Measurements from ENCODE around the gene PIK3R1.

The PIK3R1 gene

GRCh38 chr5:68296895-68297294, 81.3 kb downstream of the PIK3R1 start:
- no peak for DNase-seq (ENCODE audit: low read depth)

- DNase-seq (ENCODE audit: low read depth): no peak
These were observed 82.1 kb downstream of the PIK3R1 start for GRCh38 chr5:68297656-68298055.

DNA sequence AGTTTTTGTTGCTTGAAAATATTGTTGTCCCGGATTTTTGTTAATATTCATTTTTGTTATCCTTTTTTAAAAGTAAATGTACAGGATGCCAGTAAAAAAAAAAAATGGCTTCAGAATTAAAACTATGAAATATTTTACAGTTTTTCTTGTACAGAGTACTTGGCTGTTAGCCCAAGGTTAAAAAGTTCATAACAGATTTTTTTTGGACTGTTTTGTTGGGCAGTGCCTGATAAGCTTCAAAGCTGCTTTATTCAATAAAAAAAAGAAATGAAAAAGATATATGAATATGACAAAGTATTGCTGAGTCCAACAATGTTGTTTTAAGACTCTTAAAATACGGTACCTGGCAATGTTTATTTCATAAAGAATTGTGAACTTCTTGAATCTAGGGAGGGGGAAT, 82.9 kb downstream of the PIK3R1 start:
- DNase-seq (ENCODE audit: low read depth): no peak

- no peak for DNase-seq (ENCODE audit: low read depth)
These were observed 83.5 kb downstream of the PIK3R1 start for GRCh38 chr5:68299105-68299504.

DNA sequence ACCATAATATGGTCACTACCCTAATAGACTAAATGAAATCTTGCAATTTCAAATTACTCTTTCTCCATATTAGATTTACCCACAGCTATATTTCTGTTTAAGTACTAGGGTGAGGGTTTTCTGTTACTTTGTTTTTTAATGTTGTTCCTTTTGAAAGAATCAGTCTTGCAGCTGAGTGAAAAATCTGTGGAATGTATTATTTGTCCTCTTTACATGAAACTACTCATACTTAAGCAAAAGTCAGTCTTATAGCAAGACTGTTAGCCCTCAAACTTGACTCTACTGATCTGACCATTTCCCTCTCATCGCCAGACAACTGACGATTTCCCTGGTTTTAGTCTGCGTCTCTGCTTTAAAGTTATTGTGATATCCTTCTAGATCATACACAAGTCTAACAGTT, 84.0 kb downstream of the PIK3R1 start:
- no peak for DNase-seq (ENCODE audit: low read depth)

GRCh38 chr5:68303038-68303738, 87.6 kb downstream of the PIK3R1 start:
- no peak for DNase-seq (ENCODE audit: low read depth)

DNA sequence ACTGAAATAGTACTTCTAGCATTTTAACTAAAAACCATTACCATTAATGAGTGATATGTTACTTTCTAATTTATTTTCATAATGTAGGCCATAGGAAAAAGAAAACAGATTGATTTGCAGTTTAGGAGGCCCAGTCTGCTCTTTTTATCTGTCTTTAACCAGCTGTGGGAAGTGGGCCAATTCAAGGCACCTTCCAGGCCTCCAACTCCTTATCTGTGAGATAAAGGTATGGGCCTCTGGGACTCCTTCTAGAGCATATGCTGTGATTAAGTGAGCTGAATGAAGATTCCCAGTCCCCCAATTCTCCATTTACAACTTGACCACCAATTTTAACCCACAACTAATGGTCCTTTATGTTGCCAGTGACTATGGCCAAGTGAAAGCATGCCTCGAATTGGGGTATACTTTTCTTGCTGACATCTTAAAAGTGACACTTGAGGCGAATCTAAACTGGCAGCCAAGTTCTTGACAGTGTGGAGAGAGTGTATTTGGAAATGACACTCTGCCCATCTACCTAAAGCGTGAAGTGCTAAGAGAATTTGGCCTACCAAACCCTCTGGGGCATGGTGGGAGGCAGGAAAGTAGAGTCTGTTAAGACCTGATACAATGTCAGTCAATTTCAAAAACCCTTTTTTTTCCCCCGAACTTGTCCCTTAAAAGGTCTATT, 88.3 kb downstream of the PIK3R1 start:
- no peak for DNase-seq (ENCODE audit: low read depth)

DNA sequence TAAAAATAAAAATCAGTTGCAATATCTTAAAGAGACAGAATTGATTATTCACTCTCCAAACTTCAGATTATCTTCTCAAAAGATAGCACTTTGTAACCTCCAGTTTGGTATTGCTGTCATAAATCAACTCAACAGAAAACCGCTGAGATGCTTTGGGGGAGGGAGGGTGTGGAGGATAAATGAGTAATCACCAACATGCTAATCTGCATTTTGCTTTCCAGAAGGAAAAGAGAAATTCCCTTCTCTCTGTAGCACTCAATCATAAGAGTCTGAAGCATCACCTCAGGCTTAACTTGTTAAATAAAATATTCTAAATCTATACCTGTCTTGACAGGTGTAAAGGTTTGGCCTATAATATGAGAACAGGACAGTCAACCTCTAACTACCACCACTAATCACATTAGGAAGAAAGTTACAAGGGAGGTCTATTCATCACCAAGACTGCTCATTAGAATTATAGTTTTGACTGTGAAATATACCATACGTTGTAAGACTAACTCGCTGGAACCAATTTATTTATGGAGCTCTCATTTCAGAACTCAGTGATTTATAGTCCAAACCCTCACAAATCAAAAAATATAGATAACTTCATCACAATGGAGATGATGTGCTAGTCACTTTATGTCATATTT, 89.0 kb downstream of the PIK3R1 start:
- DNase-seq (ENCODE audit: low read depth): no peak

DNA sequence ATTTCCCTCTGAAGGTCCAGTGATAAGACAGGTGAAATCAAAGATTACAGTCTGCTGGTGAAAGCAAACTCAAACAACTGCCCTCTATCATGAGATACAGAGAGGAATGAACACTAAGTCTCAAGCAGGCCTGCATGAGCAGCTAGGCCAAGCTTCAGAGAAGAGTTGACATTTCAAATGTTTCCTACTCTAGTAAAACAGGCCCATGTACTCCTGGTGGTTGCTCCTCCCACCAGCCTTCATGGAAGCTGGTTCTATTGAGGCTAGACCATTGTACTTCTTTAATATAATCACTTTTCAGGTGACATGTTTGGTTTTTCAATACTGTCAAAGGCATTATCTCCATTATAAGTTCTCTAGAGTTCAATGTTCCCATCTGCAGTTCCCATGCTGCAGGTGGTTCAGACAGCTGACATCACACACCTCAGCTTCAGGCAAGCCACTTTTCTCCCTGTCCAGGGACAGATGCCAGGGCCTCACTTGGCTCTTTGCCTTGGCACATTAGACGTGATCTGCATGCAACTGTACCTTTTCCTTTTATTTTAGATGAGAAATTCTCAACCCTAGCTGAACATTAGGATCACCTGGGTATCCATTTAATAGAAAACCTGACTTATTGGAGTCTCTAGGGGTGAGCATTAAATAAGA, 89.8 kb downstream of the PIK3R1 start:
- no peak for DNase-seq (ENCODE audit: low read depth)

DNA sequence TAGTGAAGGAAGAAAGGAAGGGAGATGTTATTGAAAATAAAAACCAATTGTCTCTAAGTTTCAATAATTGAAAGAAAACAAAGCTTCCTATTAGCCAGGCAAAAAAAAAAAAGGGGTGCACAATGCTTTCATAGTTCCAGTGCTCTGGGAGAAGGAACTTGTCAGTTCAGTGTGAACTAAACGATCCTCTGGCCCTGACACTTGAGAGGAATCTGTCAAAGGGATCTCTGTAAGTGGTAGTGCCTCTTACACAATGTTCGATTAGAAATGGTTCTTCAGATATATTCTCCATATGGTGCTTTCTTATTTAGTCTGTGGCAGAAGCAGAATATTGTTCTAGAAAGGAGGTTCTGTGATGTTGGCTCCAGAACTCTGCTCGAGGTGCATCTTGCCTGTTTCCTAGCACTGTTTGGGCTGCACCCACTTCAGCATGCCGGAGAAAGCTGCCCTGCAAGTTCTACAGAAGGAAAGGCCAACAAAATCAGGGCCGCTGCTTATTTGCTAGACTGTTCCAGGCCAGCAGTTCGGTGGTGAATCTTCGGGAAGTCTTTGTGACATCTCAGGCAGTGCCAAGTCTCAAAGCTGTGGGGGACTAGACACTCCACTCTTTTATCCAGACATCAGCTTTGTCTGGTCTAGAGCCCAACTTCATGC, 90.9 kb downstream of the PIK3R1 start:
- no peak for DNase-seq (ENCODE audit: low read depth)

GRCh38 chr5:68313336-68313735, 97.8 kb downstream of the PIK3R1 start:
- DNase-seq (ENCODE audit: low read depth): no peak

GRCh38 chr5:68314465-68314864, 98.9 kb downstream of the PIK3R1 start:
- DNase-seq (ENCODE audit: low read depth): no peak

- DNase-seq (ENCODE audit: low read depth): no peak
These were observed 100.2 kb downstream of the PIK3R1 start for GRCh38 chr5:68315679-68316271.

DNA sequence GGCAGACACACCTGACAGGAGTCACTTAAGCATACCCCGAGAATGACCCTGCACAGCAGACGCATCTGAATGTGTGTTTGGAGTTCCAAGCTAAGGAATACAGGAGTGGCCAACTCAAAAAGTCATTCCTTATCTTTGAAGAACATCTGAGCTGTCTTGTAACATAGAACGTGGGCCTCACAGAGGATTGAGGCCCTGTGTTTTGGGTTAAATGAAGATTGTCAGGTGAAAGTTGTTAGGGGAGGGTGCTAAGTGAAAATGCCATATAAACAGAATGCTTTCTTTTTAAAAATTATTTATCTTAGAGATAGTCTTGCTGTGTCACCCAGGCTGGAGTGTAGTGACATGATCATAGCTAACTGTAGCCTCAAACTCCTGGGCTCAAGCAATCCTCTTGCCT, 100.9 kb downstream of the PIK3R1 start:
- DNase-seq (ENCODE audit: low read depth): no peak

DNA sequence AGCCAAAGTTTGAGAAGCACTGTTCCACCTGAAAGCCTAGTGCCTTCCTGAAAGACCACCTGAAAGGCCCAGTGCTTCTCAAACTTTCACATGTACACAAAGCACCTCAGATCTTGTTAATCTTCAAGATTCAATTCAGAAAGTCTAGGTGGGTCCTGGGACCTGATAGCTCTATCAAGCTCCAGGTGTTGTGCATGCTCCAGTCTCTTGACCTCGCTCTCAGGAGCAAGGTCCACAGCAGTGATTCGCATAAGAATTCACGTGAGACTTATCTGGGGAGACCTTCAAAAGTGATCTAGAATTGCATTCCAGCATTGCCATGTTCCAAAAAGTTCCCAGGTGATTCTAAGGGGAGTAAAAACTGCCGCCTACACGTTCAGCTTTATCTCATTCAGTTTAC, 102.1 kb downstream of the PIK3R1 start:
- no peak for DNase-seq (ENCODE audit: low read depth)

- DNase-seq (ENCODE audit: low read depth): no peak
These were observed 103.6 kb downstream of the PIK3R1 start for GRCh38 chr5:68318955-68319705.

DNA sequence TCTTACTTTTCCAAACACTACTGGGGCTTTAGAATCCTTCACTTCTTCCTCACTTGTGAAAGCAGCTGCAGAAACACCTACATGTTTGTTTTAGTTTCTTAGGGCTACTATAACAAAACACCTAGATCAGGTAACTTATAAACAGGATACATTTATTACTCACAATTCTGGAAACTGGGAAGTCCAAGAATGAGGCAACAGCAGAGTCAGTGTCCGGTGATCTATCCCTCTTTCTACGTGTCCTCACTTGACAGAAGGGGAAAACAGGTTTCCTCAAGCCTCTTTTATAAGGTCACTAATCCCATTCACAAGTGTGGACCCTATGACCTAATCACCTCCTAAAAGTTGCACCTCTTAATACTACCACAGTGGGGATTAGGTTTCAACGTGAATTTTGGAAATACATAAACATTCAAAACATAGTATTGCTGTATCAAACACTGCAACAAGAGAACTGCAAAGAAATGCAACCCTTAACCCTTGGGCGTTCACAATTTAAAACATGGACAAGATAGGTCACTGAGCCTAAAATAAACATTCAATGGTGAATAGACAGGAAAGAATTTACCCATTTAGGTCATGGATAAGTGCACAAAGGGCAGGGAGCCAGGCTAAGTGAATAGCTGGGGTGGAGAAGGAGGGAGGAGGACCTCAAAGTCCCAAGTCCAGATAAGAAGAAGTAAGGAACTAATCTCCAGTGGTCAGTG, 104.3 kb downstream of the PIK3R1 start:
- DNase-seq (ENCODE audit: low read depth): no peak

GRCh38 chr5:68320413-68320986, 104.9 kb downstream of the PIK3R1 start:
- DNase-seq (ENCODE audit: low read depth): no peak

DNA sequence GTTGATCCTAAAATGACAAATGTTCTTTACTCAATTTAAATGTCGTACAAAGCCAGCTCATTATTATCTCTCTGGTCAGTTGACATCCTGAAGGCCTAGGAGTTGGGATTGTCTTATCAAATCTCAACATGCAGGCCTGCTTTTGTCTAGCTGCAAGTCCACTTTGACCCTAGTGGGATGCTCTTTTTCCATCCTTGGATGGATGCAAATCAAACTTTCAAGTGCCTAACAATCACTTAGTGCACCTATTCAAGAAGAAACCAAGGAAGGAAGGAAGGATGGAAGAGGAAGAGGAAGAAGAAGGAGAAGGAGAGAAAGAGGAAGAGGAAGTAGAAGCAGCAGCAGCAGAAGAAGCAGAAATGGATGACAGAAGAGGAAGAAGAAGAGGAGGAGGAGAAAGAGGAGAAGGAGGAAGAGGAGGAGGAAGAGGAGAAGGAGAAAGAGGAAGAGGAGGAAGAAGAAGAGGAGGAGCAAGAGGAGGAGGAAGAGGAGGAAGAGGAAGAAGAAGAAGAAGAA, 109.6 kb downstream of the PIK3R1 start:
- no peak for DNase-seq (ENCODE audit: low read depth)

Data from T follicular helper cell (primary cell).